HG02981 (cell line): Measurements from ENCODE around the gene RUNX3.

Source experiments
- ATAC-seq: cut with Tn5 transposase; IDR thresholded peaks from one replicate; pipeline ENCODE4 v1.9.1; 2021; ENCODE audit warnings: mild to moderate bottlenecking, moderate library complexity; ENCODE audit not compliant: unreplicated experiment

The RUNX3 gene

GRCh38 chr1:24963943-24964693 is 34.0 kb upstream of the RUNX3 start:
- ATAC-seq = no peak

GRCh38 chr1:24963099-24963872 is 33.2 kb upstream of the RUNX3 start:
- no peak for ATAC-seq

- ATAC-seq = no peak
These were observed 32.1 kb upstream of the RUNX3 start for GRCh38 chr1:24961961-24962861.

GRCh38 chr1:24961334-24961733 is 31.3 kb upstream of the RUNX3 start:
- ATAC-seq = no peak

GRCh38 chr1:24960071-24960801 is 30.2 kb upstream of the RUNX3 start:
- no peak for ATAC-seq

- ATAC-seq = no peak
These were observed 29.5 kb upstream of the RUNX3 start for GRCh38 chr1:24959623-24959975.

- no peak for ATAC-seq
These were observed 28.9 kb upstream of the RUNX3 start for GRCh38 chr1:24958766-24959622.

- no peak for ATAC-seq
These were observed 28.0 kb upstream of the RUNX3 start for GRCh38 chr1:24957808-24958752.

GRCh38 chr1:24957016-24957807 is 27.1 kb upstream of the RUNX3 start:
- ATAC-seq = no peak

GRCh38 chr1:24955779-24956365 is 25.8 kb upstream of the RUNX3 start:
- ATAC-seq = no peak

GRCh38 chr1:24955161-24955560 is 25.1 kb upstream of the RUNX3 start:
- peak; percentile 55 for ATAC-seq

- ATAC-seq = no peak
These were observed 24.6 kb upstream of the RUNX3 start for GRCh38 chr1:24954631-24955030.

- no peak for ATAC-seq
These were observed 23.9 kb upstream of the RUNX3 start for GRCh38 chr1:24954022-24954421.

- ATAC-seq = no peak
These were observed 22.4 kb upstream of the RUNX3 start for GRCh38 chr1:24952413-24952841.

GRCh38 chr1:24951810-24952412 is 21.8 kb upstream of the RUNX3 start:
- ATAC-seq = no peak

GRCh38 chr1:24951337-24951736 is 21.3 kb upstream of the RUNX3 start:
- no peak for ATAC-seq

GRCh38 chr1:24949331-24949881 is 19.3 kb upstream of the RUNX3 start:
- ATAC-seq = no peak
